NOMO-1 treated with DMSO at 0.1 percent for 48 hours (cell line): ENCODE measurements around the gene FBXO45.
"Not testable (repeated sequence)": the region's sequence is repeated elsewhere in the genome, so short reads cannot be mapped to it uniquely, and the experiment has no call there.

Source experiments
- DNase-seq: peaks from one replicate; lab custom pipeline; 2025; ENCODE audit not compliant: unreplicated experiment; lab: John Stamatoyannopoulos, UW

Gene FBXO45

GRCh38 chr3:196615234-196615633, 46.8 kb downstream of the FBXO45 start:
- not testable (repeated sequence) for DNase-seq

GRCh38 chr3:196617256-196617655, 48.8 kb downstream of the FBXO45 start:
- DNase-seq = peak; percentile 80

- no peak for DNase-seq
These were observed 50.8 kb downstream of the FBXO45 start for GRCh38 chr3:196619223-196619622.

- not testable (repeated sequence) for DNase-seq
These were observed 51.2 kb downstream of the FBXO45 start for GRCh38 chr3:196619627-196620026.

GRCh38 chr3:196620161-196620604, 51.7 kb downstream of the FBXO45 start:
- peak; percentile 98 for DNase-seq

GRCh38 chr3:196620684-196621083, 52.2 kb downstream of the FBXO45 start:
- no peak for DNase-seq

- DNase-seq = peak; percentile 28
These were observed 53.2 kb downstream of the FBXO45 start for GRCh38 chr3:196621611-196622010.

- peak; percentile 98 for DNase-seq
These were observed 55.8 kb downstream of the FBXO45 start for GRCh38 chr3:196624067-196624790.

GRCh38 chr3:196624907-196625306, 56.4 kb downstream of the FBXO45 start:
- DNase-seq = peak; percentile 95

- DNase-seq = no peak
These were observed 56.9 kb downstream of the FBXO45 start for GRCh38 chr3:196625331-196625730.

GRCh38 chr3:196627918-196628231, 59.4 kb downstream of the FBXO45 start:
- DNase-seq = no peak

- peak; percentile 69 for DNase-seq
These were observed 60.8 kb downstream of the FBXO45 start for GRCh38 chr3:196629228-196629627.

- peak; percentile 74 for DNase-seq
These were observed 63.2 kb downstream of the FBXO45 start for GRCh38 chr3:196631682-196632045.

GRCh38 chr3:196632046-196632751, 63.7 kb downstream of the FBXO45 start:
- peak; percentile 100 for DNase-seq

GRCh38 chr3:196633555-196634151, 65.2 kb downstream of the FBXO45 start:
- peak; percentile 26 for DNase-seq

- peak; percentile 86 for DNase-seq
These were observed 65.8 kb downstream of the FBXO45 start for GRCh38 chr3:196634224-196634623.

GRCh38 chr3:196634829-196635228, 66.4 kb downstream of the FBXO45 start:
- DNase-seq = no peak

GRCh38 chr3:196636369-196637349, 68.2 kb downstream of the FBXO45 start:
- no peak for DNase-seq

GRCh38 chr3:196637941-196638340, 69.5 kb downstream of the FBXO45 start:
- DNase-seq = not testable (repeated sequence)
